ENCODE results near the gene TIMM22. TPM values are rescaled to one million over a fixed set of nuclear protein-coding genes. Genes with fewer than 3 reads are reported as not detected.
A peak's percentile ranks its signal among the peaks of the same experiment; 100 is the strongest.
"Not testable (repeated sequence)": the region's sequence is repeated elsewhere in the genome, so short reads cannot be mapped to it uniquely, and the experiment has no call there.

Gene TIMM22
- polyA plus RNA-seq, 3 donors from 2014 or later: 22.0 to 26.9 (median 24.4) TPM

GRCh38 chr17:979212-979538 is 17.8 kb upstream of the TIMM22 start:
- peaks cover 0 to 2% (median 0%) of the 10 kb centered on the region in 6 donors for H3K9me3 Mint-ChIP-seq
- peaks cover 19 to 25% (median 19%) of the 10 kb centered on the region in 3 donors for H3K27me3 Mint-ChIP-seq (ENCODE audit: low read depth in 3 of 3)
- no peak overlapping the region for H3K27ac Mint-ChIP-seq
- H3K4me3 Mint-ChIP-seq: peak overlapping the region in 1 of 5 donors; percentile 73
- H3K36me3 Mint-ChIP-seq: no peaks in the 10 kb centered on the region
- DNase-seq: no peak
- peaks cover 18 to 22% of the 10 kb centered on the region in 2 donors for H3K4me1 Mint-ChIP-seq

GRCh38 chr17:979539-980405 is 17.2 kb upstream of the TIMM22 start, which contains the start of gene NXN:
Gene NXN (minus strand): TSS chr17:979776.
- Mint-ChIP-seq H3K4me1 (peaks cover 18 to 22% of the 10 kb centered on the region in 2 donors), H3K27ac (no peak within 1 kb of the TSS), H3K9me3 (peaks cover 0 to 2% (median 0%) of the 10 kb centered on the region in 6 donors), H3K36me3 (no peaks in the 10 kb centered on the region), H3K27me3 (ENCODE audit: low read depth in 3 of 3) (peaks cover 19 to 25% (median 19%) of the 10 kb centered on the region in 3 donors), H3K4me3 (peak within 1 kb of the TSS; percentile 73 to 83 (median 79))
- DNase-seq: peak; percentile 83 to 87 (median 86)

GRCh38 chr17:980406-981291 is 16.3 kb upstream of the TIMM22 start:
- DNase-seq: peak; percentile 69 to 77 (median 76)
- peak overlapping the region; percentile 77 to 83 (median 79) for H3K4me3 Mint-ChIP-seq
- no peaks in the 10 kb centered on the region for H3K36me3 Mint-ChIP-seq
- H3K9me3 Mint-ChIP-seq: peaks cover 0 to 2% (median 0%) of the 10 kb centered on the region in 6 donors
- peak overlapping the region in 4 of 6 donors; percentile 19 to 62 (median 46) for H3K27ac Mint-ChIP-seq
- peaks cover 19 to 22% (median 19%) of the 10 kb centered on the region in 3 donors for H3K27me3 Mint-ChIP-seq (ENCODE audit: low read depth in 3 of 3)
- H3K4me1 Mint-ChIP-seq: peaks cover 18 to 22% of the 10 kb centered on the region in 2 donors

- no peak for DNase-seq
- H3K9me3 Mint-ChIP-seq: peaks cover 0 to 2% (median 0%) of the 10 kb centered on the region in 6 donors
- H3K27me3 Mint-ChIP-seq (ENCODE audit: low read depth in 3 of 3): peaks cover 16 to 19% (median 16%) of the 10 kb centered on the region in 3 donors
- H3K4me1 Mint-ChIP-seq: peaks cover 18 to 22% of the 10 kb centered on the region in 2 donors
- H3K4me3 Mint-ChIP-seq: peak overlapping the region; percentile 64 to 83 (median 78)
- peak overlapping the region in 4 of 6 donors; percentile 19 to 62 (median 46) for H3K27ac Mint-ChIP-seq
- H3K36me3 Mint-ChIP-seq: no peaks in the 10 kb centered on the region
Measured at GRCh38 chr17:981292-981658, 15.7 kb upstream of the TIMM22 start.

- Mint-ChIP-seq H3K27me3 (ENCODE audit: low read depth in 3 of 3) (peaks cover 0 to 5% (median 4%) of the 10 kb centered on the region in 3 donors), H3K4me3 (no peak overlapping the region), H3K9me3 (no peaks in the 10 kb centered on the region), H3K27ac (no peak overlapping the region), H3K36me3 (no peaks in the 10 kb centered on the region), H3K4me1 (peaks cover 13 to 14% of the 10 kb centered on the region in 2 donors)
- no peak for DNase-seq
Measured at GRCh38 chr17:983921-984320, 13.0 kb upstream of the TIMM22 start.

- no peak overlapping the region for H3K4me3 Mint-ChIP-seq
Measured at GRCh38 chr17:986322-986929, 10.5 kb upstream of the TIMM22 start.

GRCh38 chr17:987931-988330 is 9.0 kb upstream of the TIMM22 start:
- Mint-ChIP-seq H3K9me3 (peaks cover under 1 to 4% (median 3%) of the 10 kb centered on the region in 6 donors), H3K4me1 (no peaks in the 10 kb centered on the region), H3K27ac (no peak overlapping the region), H3K27me3 (ENCODE audit: low read depth in 3 of 3) (peaks cover 0 to 3% (median 0%) of the 10 kb centered on the region in 3 donors), H3K4me3 (no peak overlapping the region), H3K36me3 (no peaks in the 10 kb centered on the region)
- no peak for DNase-seq

More at GRCh38 chr17:986322-986929, 10.5 kb upstream of the TIMM22 start:
- Mint-ChIP-seq H3K27ac (no peak overlapping the region), H3K27me3 (ENCODE audit: low read depth in 3 of 3) (peaks cover 0 to 3% (median 0%) of the 10 kb centered on the region in 3 donors), H3K9me3 (no peaks in the 10 kb centered on the region), H3K36me3 (no peaks in the 10 kb centered on the region), H3K4me1 (no peaks in the 10 kb centered on the region)
- DNase-seq: no peak

GRCh38 chr17:988561-988960 is 8.4 kb upstream of the TIMM22 start:
- no peak for DNase-seq
- Mint-ChIP-seq H3K4me3 (no peak overlapping the region), H3K4me1 (no peaks in the 10 kb centered on the region), H3K27ac (no peak overlapping the region), H3K27me3 (ENCODE audit: low read depth in 3 of 3) (peaks cover 0 to 1% (median 0%) of the 10 kb centered on the region in 3 donors), H3K36me3 (no peaks in the 10 kb centered on the region), H3K9me3 (peaks cover 3 to 11% (median 5%) of the 10 kb centered on the region in 6 donors)

GRCh38 chr17:992933-993332 is 4.0 kb upstream of the TIMM22 start:
- Mint-ChIP-seq H3K4me1 (peaks cover 13 to 14% of the 10 kb centered on the region in 2 donors), H3K27me3 (ENCODE audit: low read depth in 3 of 3) (peaks cover 2 to 7% (median 3%) of the 10 kb centered on the region in 3 donors), H3K36me3 (no peaks in the 10 kb centered on the region), H3K27ac (no peak overlapping the region), H3K9me3 (peaks cover 5 to 26% (median 15%) of the 10 kb centered on the region in 6 donors), H3K4me3 (no peak overlapping the region)
- DNase-seq: no peak

GRCh38 chr17:995324-995723 is 1.6 kb upstream of the TIMM22 start:
- not testable (repeated sequence) for DNase-seq; H3K27me3 Mint-ChIP-seq (ENCODE audit: low read depth in 3 of 3); H3K36me3 Mint-ChIP-seq; H3K4me3 Mint-ChIP-seq
- Mint-ChIP-seq H3K27ac (peak overlapping the region in 3 of 6 donors; percentile 17 to 81 (median 40)), H3K4me1 (peaks cover 28 to 29% of the 10 kb centered on the region in 2 donors), H3K9me3 (peaks cover 5 to 26% (median 15%) of the 10 kb centered on the region in 6 donors)

GRCh38 chr17:998111-998510 is 1.2 kb downstream of the TIMM22 start:
- Mint-ChIP-seq H3K36me3 (peaks cover 0 to 18% (median 16%) of the 10 kb centered on the region in 3 donors), H3K4me1 (peaks cover 29 to 30% of the 10 kb centered on the region in 2 donors), H3K4me3 (peak overlapping the region; percentile 95 to 99 (median 98)), H3K27ac (peak overlapping the region; percentile 64 to 99 (median 80)), H3K27me3 (ENCODE audit: low read depth in 3 of 3) (peaks cover 2 to 10% (median 7%) of the 10 kb centered on the region in 3 donors), H3K9me3 (peaks cover 3 to 20% (median 12%) of the 10 kb centered on the region in 6 donors)
- no peak for DNase-seq

GRCh38 chr17:1000597-1001461 is 3.9 kb downstream of the TIMM22 start:
- Mint-ChIP-seq H3K27me3 (ENCODE audit: low read depth in 3 of 3) (peaks cover 2 to 14% (median 9%) of the 10 kb centered on the region in 3 donors), H3K36me3 (peaks cover 0 to 21% (median 21%) of the 10 kb centered on the region in 3 donors), H3K4me1 (peaks cover 29 to 30% of the 10 kb centered on the region in 2 donors), H3K4me3 (no peak overlapping the region), H3K9me3 (no peaks in the 10 kb centered on the region), H3K27ac (peak overlapping the region in 1 of 6 donors; percentile 22)
- DNase-seq: no peak
